Upper lobe of left lung (tissue), 4 donors: ENCODE results near the gene PARD6A.

Experiments
- POLR2A ChIP-seq, 4 donors: fragments of 450-650 bp; IDR thresholded peaks; one replicate each; pipeline ENCODE4 v1.5.1; 2016 to 2017; ENCODE audit warnings: antibody characterized with exemption in 4 of 4, mild to moderate bottlenecking in 2 of 4
- TF ChIP-seq, protein P1 (sequence below), 6 experiments: fragments of 450-650 bp in 4 of 6; fragments of 200-600 bp in 2 of 6; sonication (generic) in 2 of 6; IDR thresholded peaks; one replicate each; pipeline ENCODE4 v1.5.1; 2016 to 2019; ENCODE audit warnings: antibody characterized with exemption in 6 of 6

DNA sequence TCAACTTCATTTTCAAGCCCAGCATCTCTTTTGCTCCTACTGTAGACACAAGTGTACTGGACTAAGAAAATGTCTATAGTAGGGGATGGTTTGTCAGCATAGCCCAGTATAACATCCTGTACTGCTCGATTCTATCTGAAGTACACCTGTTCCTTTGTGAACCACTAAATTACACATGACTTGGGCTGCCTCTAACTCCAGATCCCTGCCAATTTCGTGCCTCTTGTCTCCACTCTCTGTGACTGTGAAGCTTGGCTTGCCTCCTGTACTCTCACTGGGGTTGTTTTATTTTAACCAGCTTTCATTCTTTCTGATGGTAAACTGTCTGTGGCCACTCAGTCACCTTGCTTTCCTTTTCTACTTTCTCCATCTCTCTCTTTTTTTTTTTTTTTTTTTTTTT, 33.9 kb downstream of the PARD6A start:
- TF ChIP-seq, protein P1, sequence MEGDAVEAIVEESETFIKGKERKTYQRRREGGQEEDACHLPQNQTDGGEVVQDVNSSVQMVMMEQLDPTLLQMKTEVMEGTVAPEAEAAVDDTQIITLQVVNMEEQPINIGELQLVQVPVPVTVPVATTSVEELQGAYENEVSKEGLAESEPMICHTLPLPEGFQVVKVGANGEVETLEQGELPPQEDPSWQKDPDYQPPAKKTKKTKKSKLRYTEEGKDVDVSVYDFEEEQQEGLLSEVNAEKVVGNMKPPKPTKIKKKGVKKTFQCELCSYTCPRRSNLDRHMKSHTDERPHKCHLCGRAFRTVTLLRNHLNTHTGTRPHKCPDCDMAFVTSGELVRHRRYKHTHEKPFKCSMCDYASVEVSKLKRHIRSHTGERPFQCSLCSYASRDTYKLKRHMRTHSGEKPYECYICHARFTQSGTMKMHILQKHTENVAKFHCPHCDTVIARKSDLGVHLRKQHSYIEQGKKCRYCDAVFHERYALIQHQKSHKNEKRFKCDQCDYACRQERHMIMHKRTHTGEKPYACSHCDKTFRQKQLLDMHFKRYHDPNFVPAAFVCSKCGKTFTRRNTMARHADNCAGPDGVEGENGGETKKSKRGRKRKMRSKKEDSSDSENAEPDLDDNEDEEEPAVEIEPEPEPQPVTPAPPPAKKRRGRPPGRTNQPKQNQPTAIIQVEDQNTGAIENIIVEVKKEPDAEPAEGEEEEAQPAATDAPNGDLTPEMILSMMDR (IDR thresholded peaks at IDR 0.05) = no peak
- TF ChIP-seq POLR2A (IDR thresholded peaks at IDR 0.05) = no peak
